Smooth muscle cell (in vitro differentiated cells): ENCODE results near the gene FN1. TPM values are rescaled to one million over a fixed set of nuclear protein-coding genes. Genes with fewer than 3 reads are reported as not detected.
A peak's percentile ranks its signal among the peaks of the same experiment; 100 is the strongest.

Experiments used
- DNase-seq: peaks from one replicate; lab custom pipeline; 2025; ENCODE audit not compliant: unreplicated experiment; lab: John Stamatoyannopoulos, UW
- H2AFZ ChIP-seq: fragments of 200-600 bp; sonication (generic); 2 replicates; pipeline ENCODE4 v1.6.0; 2016; ENCODE audit warnings: antibody characterized with exemption, low read depth, mild to moderate bottlenecking
- H3F3A ChIP-seq: fragments of 200-600 bp; sonication (generic); 2 replicates; pipeline ENCODE4 v1.6.0; 2017; ENCODE audit warnings: antibody characterized with exemption, low read depth
- H3K27ac ChIP-seq: fragments of 200-600 bp; sonication (generic); 2 replicates; pipeline ENCODE4 v1.5.1; 2016; ENCODE audit warnings: low read depth, mild to moderate bottlenecking
- H3K27me3 ChIP-seq: fragments of 200-600 bp; sonication (generic); 2 replicates; pipeline ENCODE4 v1.6.1; 2016; ENCODE audit warnings: low read depth, mild to moderate bottlenecking
- H3K36me3 ChIP-seq: fragments of 200-600 bp; sonication (generic); 2 replicates; pipeline ENCODE4 v1.5.1; 2016; ENCODE audit warnings: low read depth
- H3K4me1 ChIP-seq: fragments of 200-600 bp; sonication (generic); 2 replicates; pipeline ENCODE4 v1.5.1; 2016; ENCODE audit warnings: low read depth
- H3K4me2 ChIP-seq: fragments of 200-600 bp; sonication (generic); 2 replicates; pipeline ENCODE4 v1.6.0; 2016; ENCODE audit warnings: mild to moderate bottlenecking
- H3K4me3 ChIP-seq: fragments of 200-600 bp; sonication (generic); 2 replicates; pipeline ENCODE4 v1.5.1; 2016; ENCODE audit warnings: mild to moderate bottlenecking
- H3K79me2 ChIP-seq: fragments of 200-600 bp; sonication (generic); 2 replicates; pipeline ENCODE4 v1.6.0; 2016; ENCODE audit warnings: low read depth, mild to moderate bottlenecking
- H3K9ac ChIP-seq: fragments of 200-600 bp; sonication (generic); 2 replicates; pipeline ENCODE4 v1.6.0; 2016; ENCODE audit warnings: low read depth
- H3K9me3 ChIP-seq: fragments of 200-600 bp; sonication (generic); replicated peaks from 2 replicates; pipeline ENCODE4 v1.5.1; 2016; ENCODE audit warnings: low read depth
- H4K20me1 ChIP-seq: fragments of 200-600 bp; sonication (generic); 2 replicates; pipeline ENCODE4 v1.6.0; 2016; ENCODE audit warnings: low read depth
- WGBS: methylation state at CpG from one replicate; pipeline ENCODE4 v1.1.7; 2016; ENCODE audit warnings: low lambda C conversion rate; 5-methylcytosine and 5-hydroxymethylcytosine counted together
- polyA plus RNA-seq: library from polyadenylated mRNA; unstranded; fragments of >200 nt; fragmentation: Nextera tagmentation; extraction: Ambion mirVana; gene quantifications from 2 replicates; pipeline ENCODE4 v1.2.1, GENCODE V29; 2016
- total RNA-seq: library from RNA; depleted of rRNA; stranded (reverse); fragments of >200 nt; gene quantifications from 2 replicates; pipeline ENCODE4 v1.2.3, GENCODE V29; 2014
- TF ChIP-seq, protein P1 (sequence below): fragments of 200-600 bp; sonication (generic); IDR thresholded peaks from 2 replicates; pipeline ENCODE4 v1.5.1; 2017; ENCODE audit warnings: borderline replicate concordance, mild to moderate bottlenecking, antibody characterized with exemption; ENCODE audit not compliant: insufficient read depth, poor library complexity, severe bottlenecking

FN1 gene
- total and polyA plus RNA-seq, 2 experiments from 2014 or later = 10,917 to 21,295 TPM

- H3K4me2 ChIP-seq = peak overlapping the region; percentile 78
- no peak overlapping the region for H2AFZ ChIP-seq
- H3K79me2 ChIP-seq = peaks cover 82% of the 10 kb centered on the region
- H3K27ac ChIP-seq = peak overlapping the region; percentile 86
- H3K4me1 ChIP-seq = peaks cover 4% of the 10 kb centered on the region
- no peak overlapping the region for H3K9ac ChIP-seq
- H3K9me3 ChIP-seq = no peaks in the 10 kb centered on the region
- H3F3A ChIP-seq = peaks cover 75% of the 10 kb centered on the region
- WGBS = 55% methylated on average over 11 of the region's 11 CpGs
- no peak overlapping the region for H3K4me3 ChIP-seq
- TF ChIP-seq, protein P1, sequence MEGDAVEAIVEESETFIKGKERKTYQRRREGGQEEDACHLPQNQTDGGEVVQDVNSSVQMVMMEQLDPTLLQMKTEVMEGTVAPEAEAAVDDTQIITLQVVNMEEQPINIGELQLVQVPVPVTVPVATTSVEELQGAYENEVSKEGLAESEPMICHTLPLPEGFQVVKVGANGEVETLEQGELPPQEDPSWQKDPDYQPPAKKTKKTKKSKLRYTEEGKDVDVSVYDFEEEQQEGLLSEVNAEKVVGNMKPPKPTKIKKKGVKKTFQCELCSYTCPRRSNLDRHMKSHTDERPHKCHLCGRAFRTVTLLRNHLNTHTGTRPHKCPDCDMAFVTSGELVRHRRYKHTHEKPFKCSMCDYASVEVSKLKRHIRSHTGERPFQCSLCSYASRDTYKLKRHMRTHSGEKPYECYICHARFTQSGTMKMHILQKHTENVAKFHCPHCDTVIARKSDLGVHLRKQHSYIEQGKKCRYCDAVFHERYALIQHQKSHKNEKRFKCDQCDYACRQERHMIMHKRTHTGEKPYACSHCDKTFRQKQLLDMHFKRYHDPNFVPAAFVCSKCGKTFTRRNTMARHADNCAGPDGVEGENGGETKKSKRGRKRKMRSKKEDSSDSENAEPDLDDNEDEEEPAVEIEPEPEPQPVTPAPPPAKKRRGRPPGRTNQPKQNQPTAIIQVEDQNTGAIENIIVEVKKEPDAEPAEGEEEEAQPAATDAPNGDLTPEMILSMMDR = no peak
- H3K27me3 ChIP-seq = no peaks in the 10 kb centered on the region
- peaks cover 97% of the 10 kb centered on the region for H4K20me1 ChIP-seq
- no peak for DNase-seq
- peaks cover 52% of the 10 kb centered on the region for H3K36me3 ChIP-seq
These were observed 10.7 kb downstream of the FN1 start for GRCh38 chr2:215425021-215425782.

DNA sequence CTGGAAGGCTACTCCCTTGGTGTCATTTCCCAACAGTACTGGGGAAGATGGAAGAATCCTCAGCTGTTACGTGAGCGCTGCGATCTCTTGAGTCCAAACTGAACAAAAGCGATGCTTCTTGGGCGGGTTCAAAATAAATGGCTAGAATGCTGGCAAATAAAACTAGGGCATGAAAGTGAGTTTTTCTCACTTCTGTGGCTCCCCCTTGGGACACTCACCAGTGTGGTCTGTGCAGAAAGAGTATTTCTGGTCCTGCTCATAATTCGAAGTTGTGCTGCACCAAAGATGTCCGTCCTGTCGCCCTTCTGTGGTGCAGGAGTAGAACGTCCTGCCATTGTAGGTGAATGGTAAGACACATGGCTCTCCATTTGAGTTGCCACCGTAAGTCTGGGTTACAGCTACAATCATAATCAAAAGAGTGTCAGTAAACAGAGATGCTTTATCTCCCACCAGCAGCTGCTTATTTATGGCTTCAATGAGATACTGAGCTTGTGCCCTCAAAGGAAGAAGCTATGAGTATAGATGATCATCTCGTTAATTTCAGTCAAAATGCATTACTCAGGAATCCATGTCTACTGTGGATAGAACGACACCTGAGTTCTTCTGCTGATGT, 11.8 kb downstream of the FN1 start:
- Histone ChIP-seq H3K79me2 (peaks cover 82% of the 10 kb centered on the region), H3K27ac (peak overlapping the region; percentile 86), H3K4me2 (peak overlapping the region; percentile 78), H3K9ac (no peak overlapping the region), H3K4me3 (peak overlapping the region; percentile 2), H4K20me1 (peaks cover 97% of the 10 kb centered on the region), H3K4me1 (no peaks in the 10 kb centered on the region), H3K36me3 (peaks cover 52% of the 10 kb centered on the region), H3F3A (peaks cover 75% of the 10 kb centered on the region), H3K9me3 (no peaks in the 10 kb centered on the region), H2AFZ (no peak overlapping the region), H3K27me3 (no peaks in the 10 kb centered on the region)
- DNase-seq = no peak
- 83% methylated on average over 12 of the region's 12 CpGs for WGBS
- TF ChIP-seq, protein P1 = no peak

GRCh38 chr2:215423234-215423633, 12.6 kb downstream of the FN1 start:
- H2AFZ ChIP-seq = no peak overlapping the region
- no peaks in the 10 kb centered on the region for H3K4me1 ChIP-seq
- peaks cover 79% of the 10 kb centered on the region for H3K79me2 ChIP-seq
- peaks cover 77% of the 10 kb centered on the region for H3F3A ChIP-seq
- H3K36me3 ChIP-seq = peaks cover 60% of the 10 kb centered on the region
- peak overlapping the region; percentile 48 for H3K9ac ChIP-seq
- 57% methylated on average over 3 of the region's 3 CpGs for WGBS
- peaks cover 97% of the 10 kb centered on the region for H4K20me1 ChIP-seq
- no peak for DNase-seq
- peak overlapping the region; percentile 78 for H3K4me2 ChIP-seq
- no peaks in the 10 kb centered on the region for H3K9me3 ChIP-seq
- TF ChIP-seq, protein P1 = no peak
- H3K27ac ChIP-seq = peak overlapping the region; percentile 86
- no peak overlapping the region for H3K4me3 ChIP-seq
- no peaks in the 10 kb centered on the region for H3K27me3 ChIP-seq

DNA sequence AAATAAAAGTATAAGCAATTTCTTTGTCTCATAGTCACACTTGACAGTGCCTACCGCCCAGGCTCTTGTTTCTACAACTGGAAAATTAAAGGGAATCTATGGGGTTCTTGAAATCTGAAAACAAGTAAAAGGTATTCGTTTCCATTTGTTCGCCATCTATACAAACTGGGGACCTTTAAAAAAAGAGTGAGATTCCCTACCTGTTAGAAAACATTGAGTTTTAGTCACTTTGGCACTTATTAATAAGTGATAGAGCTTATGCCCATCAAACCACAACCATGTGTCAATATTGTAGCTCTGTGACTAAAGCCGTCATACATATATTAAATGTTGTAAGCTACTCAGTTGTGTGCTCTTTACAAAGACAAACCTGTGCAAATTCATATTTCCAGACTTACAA, 13.2 kb downstream of the FN1 start:
- no peaks in the 10 kb centered on the region for H3K4me1 ChIP-seq
- TF ChIP-seq, protein P1 = no peak
- no peak overlapping the region for H3K4me3 ChIP-seq
- H3K27ac ChIP-seq = peak overlapping the region; percentile 86
- no peak overlapping the region for H3K9ac ChIP-seq
- H3K27me3 ChIP-seq = no peaks in the 10 kb centered on the region
- peaks cover 62% of the 10 kb centered on the region for H3K36me3 ChIP-seq
- no peaks in the 10 kb centered on the region for H3K9me3 ChIP-seq
- no peak overlapping the region for H2AFZ ChIP-seq
- peaks cover 73% of the 10 kb centered on the region for H3K79me2 ChIP-seq
- H4K20me1 ChIP-seq = peaks cover 97% of the 10 kb centered on the region
- WGBS = 94% methylated on average over 4 of the region's 4 CpGs
- peaks cover 75% of the 10 kb centered on the region for H3F3A ChIP-seq
- no peak for DNase-seq
- peak overlapping the region; percentile 78 for H3K4me2 ChIP-seq
